ENCODE measurements around the gene PDCL2.

- TF ChIP-seq CTCF (IDR thresholded peaks at IDR 0.05) (no peak), POLR2A (IDR thresholded peaks at IDR 0.05) (no peak)
Observed at GRCh38 chr4:55615008-55615407, 23.0 kb upstream of the PDCL2 start.

Measured in body of pancreas (tissue), 4 donors.